HFFc6 (cell line): ENCODE results near the gene DNAJC5. TPM values are rescaled to one million over a fixed set of nuclear protein-coding genes. Genes with fewer than 3 reads are reported as not detected.

ENCODE experiments used
- DNase-seq: peaks from one replicate; pipeline ENCODE4 v3.0.0-alpha.2; 2018
- H3K27ac Mint-ChIP-seq: 2 replicates; pipeline ENCODE4 v1.8.0; 2020; ENCODE audit warnings: mild to moderate bottlenecking, mixed read lengths
- H3K27me3 Mint-ChIP-seq: 2 replicates; pipeline ENCODE4 v1.8.0; 2021; ENCODE audit warnings: mild to moderate bottlenecking, moderate library complexity, mixed read lengths; ENCODE audit not compliant: insufficient read depth
- H3K36me3 Mint-ChIP-seq: 2 replicates; pipeline ENCODE4 v1.8.0; 2021; ENCODE audit warnings: low read depth, mixed read lengths
- H3K4me1 Mint-ChIP-seq: 2 replicates; pipeline ENCODE4 v1.8.0; 2020; ENCODE audit warnings: low read depth, mixed read lengths
- H3K4me3 Mint-ChIP-seq: 2 replicates; pipeline ENCODE4 v1.8.0; 2020; ENCODE audit warnings: mild to moderate bottlenecking, moderate library complexity, mixed read lengths
- H3K9me3 Mint-ChIP-seq: 2 replicates; pipeline ENCODE4 v1.8.0; 2020; ENCODE audit warnings: mild to moderate bottlenecking, mixed read lengths
- CTCF ChIP-seq: fragments of 200-600 bp; sonication (generic); IDR thresholded peaks from 2 replicates; pipeline ENCODE4 v1.5.0; 2021; ENCODE audit warnings: antibody characterized with exemption, mild to moderate bottlenecking
- total RNA-seq, 6 experiments: library from RNA; stranded (reverse); fragmentation: NEBNext Ultra II Directional; extraction: Animal tissue kit (Norgen Biotek cat#: 25700); gene quantifications; 2 replicates in 1 of 6; 3 replicates in 5 of 6; pipeline ENCODE4 v1.2.3, GENCODE V29; 2021

DNAJC5 gene
- total RNA-seq, 6 experiments from 2014 or later = 52.0 to 65.8 (median 56.2) TPM

- Mint-ChIP-seq H3K27ac (no peak overlapping the region), H3K4me1 (peaks cover 13% of the 10 kb centered on the region), H3K4me3 (no peak overlapping the region), H3K27me3 (peaks cover 4% of the 10 kb centered on the region), H3K36me3 (peaks cover 4% of the 10 kb centered on the region; the same call in 1 of the 2 replicates), H3K9me3 (no peaks in the 10 kb centered on the region)
- DNase-seq = no peak
- no peak for TF ChIP-seq CTCF
Observed at GRCh38 chr20:63943808-63944077, 48.8 kb downstream of the DNAJC5 start.

GRCh38 chr20:63944078-63944941 is 49.4 kb downstream of the DNAJC5 start:
- no peak for DNase-seq
- TF ChIP-seq CTCF = no peak
- H3K4me3 Mint-ChIP-seq = no peak overlapping the region
- no peaks in the 10 kb centered on the region for H3K9me3 Mint-ChIP-seq
- peaks cover 4% of the 10 kb centered on the region for H3K27me3 Mint-ChIP-seq
- no peak overlapping the region for H3K27ac Mint-ChIP-seq
- peaks cover 19% of the 10 kb centered on the region for H3K4me1 Mint-ChIP-seq
- H3K36me3 Mint-ChIP-seq = peaks cover 4% of the 10 kb centered on the region; the same call in 1 of the 2 replicates

- TF ChIP-seq CTCF = no peak
- DNase-seq = no peak
- Mint-ChIP-seq H3K9me3 (no peaks in the 10 kb centered on the region), H3K27me3 (peaks cover 4% of the 10 kb centered on the region), H3K36me3 (peaks cover 4% of the 10 kb centered on the region; the same call in 1 of the 2 replicates), H3K4me3 (no peak overlapping the region), H3K27ac (no peak overlapping the region), H3K4me1 (peaks cover 26% of the 10 kb centered on the region)
Observed at GRCh38 chr20:63945031-63945658, 50.2 kb downstream of the DNAJC5 start.

GRCh38 chr20:63945921-63946920 is 51.3 kb downstream of the DNAJC5 start:
- no peaks in the 10 kb centered on the region for H3K9me3 Mint-ChIP-seq
- DNase-seq = no peak
- H3K27ac Mint-ChIP-seq = peak overlapping the region; percentile 63; the same call in 1 of the 2 replicates
- peaks cover 4% of the 10 kb centered on the region; the same call in 1 of the 2 replicates for H3K36me3 Mint-ChIP-seq
- peaks cover 26% of the 10 kb centered on the region for H3K4me1 Mint-ChIP-seq
- H3K27me3 Mint-ChIP-seq = peaks cover 4% of the 10 kb centered on the region
- no peak for TF ChIP-seq CTCF
- H3K4me3 Mint-ChIP-seq = no peak overlapping the region

- H3K27me3 Mint-ChIP-seq = peaks cover 4% of the 10 kb centered on the region
- peak overlapping the region; percentile 63 for H3K27ac Mint-ChIP-seq
- H3K4me3 Mint-ChIP-seq = no peak overlapping the region; the same call in 1 of the 2 replicates
- DNase-seq = no peak
- peaks cover 26% of the 10 kb centered on the region for H3K4me1 Mint-ChIP-seq
- TF ChIP-seq CTCF = no peak
- H3K36me3 Mint-ChIP-seq = peaks cover 4% of the 10 kb centered on the region; the same call in 1 of the 2 replicates
- no peaks in the 10 kb centered on the region for H3K9me3 Mint-ChIP-seq
Observed at GRCh38 chr20:63946986-63947637, 52.2 kb downstream of the DNAJC5 start.
